Neural progenitor cell (in vitro differentiated cells): ENCODE measurements around the gene SPSB3.
"Not testable (repeated sequence)": the region's sequence is repeated elsewhere in the genome, so short reads cannot be mapped to it uniquely, and the experiment has no call there.

Source experiments
- CTCF ChIP-seq: fragments of 200-600 bp; sonication (generic); IDR thresholded peaks from 2 replicates; pipeline ENCODE4 v1.5.1; 2017; ENCODE audit warnings: antibody characterized with exemption, mild to moderate bottlenecking
- EZH2phosphoT487 ChIP-seq: fragments of 200-600 bp; sonication (generic); IDR thresholded peaks from 2 replicates; pipeline ENCODE4 v1.6.1; 2017; ENCODE audit warnings: antibody characterized with exemption

- TF ChIP-seq CTCF, EZH2phosphoT487: not testable (repeated sequence)
These were observed 49.8 kb downstream of the SPSB3 start for GRCh38 chr16:1732551-1732987.
